HEK293 (cell line): ENCODE data around the gene PEF1.

Source experiments
- CTCF ChIP-seq: fragments of 450-650 bp; formaldehyde crosslinking; IDR thresholded peaks from 2 replicates; pipeline ENCODE4 v1.5.1; 2016; ENCODE audit warnings: missing biosample characterization, missing genetic modification characterization
- KLF16 ChIP-seq: fragments of 450-650 bp; formaldehyde crosslinking; IDR thresholded peaks from 2 replicates; pipeline ENCODE4 v1.5.1; 2017; ENCODE audit warnings: missing biosample characterization, missing genetic modification characterization
- MYNN ChIP-seq: fragments of 450-650 bp; formaldehyde crosslinking; IDR thresholded peaks from 2 replicates; pipeline ENCODE4 v1.5.1; 2016; ENCODE audit warnings: missing biosample characterization, missing genetic modification characterization, borderline replicate concordance
- SP2 ChIP-seq: fragments of 450-650 bp; formaldehyde crosslinking; IDR thresholded peaks from 2 replicates; pipeline ENCODE4 v1.5.1; 2016; ENCODE audit warnings: missing biosample characterization, missing genetic modification characterization
- YY1 ChIP-seq: fragments of 450-650 bp; formaldehyde crosslinking; IDR thresholded peaks from 2 replicates; pipeline ENCODE4 v1.5.1; 2018; ENCODE audit warnings: missing biosample characterization, missing genetic modification characterization
- ZBTB21 ChIP-seq: fragments of 450-650 bp; formaldehyde crosslinking; IDR thresholded peaks from 2 replicates; pipeline ENCODE4 v1.5.1; 2017; ENCODE audit warnings: missing biosample characterization, missing genetic modification characterization
- ZNF146 ChIP-seq: fragments of 450-650 bp; formaldehyde crosslinking; IDR thresholded peaks from 2 replicates; pipeline ENCODE4 v1.5.1; 2016; ENCODE audit warnings: missing biosample characterization, missing genetic modification characterization
- ZNF157 ChIP-seq: fragments of 450-650 bp; formaldehyde crosslinking; IDR thresholded peaks from 2 replicates; pipeline ENCODE4 v1.5.1; 2016; ENCODE audit warnings: missing biosample characterization, missing genetic modification characterization
- ZNF23 ChIP-seq: fragments of 450-650 bp; formaldehyde crosslinking; IDR thresholded peaks from 2 replicates; pipeline ENCODE4 v1.5.1; 2016; ENCODE audit warnings: missing biosample characterization, missing genetic modification characterization, borderline replicate concordance
- ZNF48 ChIP-seq: fragments of 450-650 bp; formaldehyde crosslinking; IDR thresholded peaks from 2 replicates; pipeline ENCODE4 v1.5.1; 2016; ENCODE audit warnings: missing biosample characterization, missing genetic modification characterization
- ZNF529 ChIP-seq: fragments of 450-650 bp; formaldehyde crosslinking; IDR thresholded peaks from 2 replicates; pipeline ENCODE4 v1.5.1; 2017; ENCODE audit warnings: missing genetic modification characterization, missing biosample characterization; ENCODE audit not compliant: insufficient replicate concordance
- ZNF701 ChIP-seq: fragments of 450-650 bp; formaldehyde crosslinking; IDR thresholded peaks from 2 replicates; pipeline ENCODE4 v1.5.1; 2016; ENCODE audit warnings: missing biosample characterization, missing genetic modification characterization
- ZNF768 ChIP-seq: fragments of 450-650 bp; formaldehyde crosslinking; IDR thresholded peaks from 2 replicates; pipeline ENCODE4 v1.5.1; 2018; ENCODE audit warnings: missing biosample characterization, mild to moderate bottlenecking, missing genetic modification characterization
- ZNF843 ChIP-seq: fragments of 450-650 bp; formaldehyde crosslinking; IDR thresholded peaks from 2 replicates; pipeline ENCODE4 v1.5.1; 2016; ENCODE audit warnings: missing biosample characterization, missing genetic modification characterization

DNA sequence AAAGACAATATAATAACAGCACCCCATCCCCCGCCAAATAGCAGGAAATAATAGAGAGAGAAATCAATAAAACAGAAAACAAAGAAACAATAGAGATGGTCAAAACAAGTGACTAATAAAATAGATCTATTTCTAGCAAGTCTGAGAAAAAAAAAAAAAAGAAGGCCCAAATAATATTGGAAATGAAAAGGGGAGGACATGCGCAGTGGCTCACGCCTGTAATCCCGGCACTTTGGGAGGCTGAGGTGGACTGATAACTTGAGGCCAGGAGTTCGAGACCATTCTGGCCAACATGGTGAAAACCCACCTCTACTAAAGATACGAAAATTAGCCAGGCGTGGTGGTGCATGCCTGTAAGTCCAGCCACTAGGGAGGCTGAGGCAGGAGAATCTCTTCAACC is 45.7 kb downstream of the PEF1 start:
- TF ChIP-seq CTCF (tag by site-specific recombination), result no peak
- TF ChIP-seq ZNF768 (tag by site-specific recombination), result no peak
- no peak for TF ChIP-seq ZBTB21 (tag by site-specific recombination)
- TF ChIP-seq SP2 (tag by site-specific recombination), result no peak
- TF ChIP-seq MYNN (tag by site-specific recombination), result no peak
- no peak for TF ChIP-seq KLF16
- TF ChIP-seq ZNF23 (tag by site-specific recombination), result no peak
- TF ChIP-seq YY1 (tag by site-specific recombination), result no peak
- no peak for TF ChIP-seq ZNF529
- TF ChIP-seq ZNF146, result no peak
- TF ChIP-seq ZNF157 (tag by site-specific recombination), result no peak
- TF ChIP-seq ZNF701 (tag by site-specific recombination), result no peak
- no peak for TF ChIP-seq ZNF48 (tag by site-specific recombination)
- no peak for TF ChIP-seq ZNF843 (tag by site-specific recombination)
